ENCODE measurements around the gene MMP1.

The MMP1 gene

DNA sequence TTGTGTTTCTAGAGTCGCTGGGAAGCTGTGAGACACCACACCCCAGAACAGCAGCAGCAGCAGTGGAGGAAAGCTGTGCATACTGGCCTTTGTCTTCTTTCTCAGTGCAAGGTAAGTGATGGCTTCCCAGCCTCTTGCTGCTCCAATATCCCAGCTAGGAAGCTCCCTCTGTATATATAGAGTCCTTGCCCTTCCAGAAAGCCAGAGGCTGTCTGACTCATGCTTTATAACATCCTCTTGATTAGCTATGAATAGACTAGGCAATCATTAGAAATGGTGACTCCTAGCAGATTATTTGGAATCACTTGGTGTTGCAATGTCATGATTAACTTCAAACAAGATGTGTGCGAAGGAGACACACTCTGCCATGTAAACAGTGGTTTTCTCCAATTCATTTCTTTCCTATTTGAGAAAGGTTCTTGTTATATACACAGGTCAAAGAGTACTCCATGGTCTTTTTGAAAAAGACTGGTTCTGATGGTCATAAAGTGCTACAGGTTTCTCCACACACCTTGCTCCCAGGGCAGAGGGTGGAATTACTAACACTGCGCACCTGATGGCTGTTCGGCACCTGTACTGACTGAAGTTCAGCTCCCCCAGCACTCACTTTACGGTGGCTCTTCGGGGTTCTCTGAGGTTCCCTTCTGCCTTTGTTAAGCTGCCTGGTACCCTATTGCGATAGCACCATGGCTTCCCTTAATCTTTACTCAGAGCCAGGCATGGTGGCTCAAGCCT lies at the start of gene MMP1:
Gene MMP1, minus strand, starts transcription at position 149 of the 735 bp plus-strand sequence. Its CDS starts 68 bp downstream, at position 81.
- no peaks in the 10 kb centered on the region for H3K79me2 ChIP-seq
- H3K4me2 ChIP-seq (ENCODE audit: low read length): no peak within 1 kb of the TSS
- TF ChIP-seq, protein P1, sequence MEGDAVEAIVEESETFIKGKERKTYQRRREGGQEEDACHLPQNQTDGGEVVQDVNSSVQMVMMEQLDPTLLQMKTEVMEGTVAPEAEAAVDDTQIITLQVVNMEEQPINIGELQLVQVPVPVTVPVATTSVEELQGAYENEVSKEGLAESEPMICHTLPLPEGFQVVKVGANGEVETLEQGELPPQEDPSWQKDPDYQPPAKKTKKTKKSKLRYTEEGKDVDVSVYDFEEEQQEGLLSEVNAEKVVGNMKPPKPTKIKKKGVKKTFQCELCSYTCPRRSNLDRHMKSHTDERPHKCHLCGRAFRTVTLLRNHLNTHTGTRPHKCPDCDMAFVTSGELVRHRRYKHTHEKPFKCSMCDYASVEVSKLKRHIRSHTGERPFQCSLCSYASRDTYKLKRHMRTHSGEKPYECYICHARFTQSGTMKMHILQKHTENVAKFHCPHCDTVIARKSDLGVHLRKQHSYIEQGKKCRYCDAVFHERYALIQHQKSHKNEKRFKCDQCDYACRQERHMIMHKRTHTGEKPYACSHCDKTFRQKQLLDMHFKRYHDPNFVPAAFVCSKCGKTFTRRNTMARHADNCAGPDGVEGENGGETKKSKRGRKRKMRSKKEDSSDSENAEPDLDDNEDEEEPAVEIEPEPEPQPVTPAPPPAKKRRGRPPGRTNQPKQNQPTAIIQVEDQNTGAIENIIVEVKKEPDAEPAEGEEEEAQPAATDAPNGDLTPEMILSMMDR (IDR thresholded peaks at IDR 0.05): no peak
- no peaks in the 10 kb centered on the region for H3K4me1 ChIP-seq
- H2AFZ ChIP-seq: no peak within 1 kb of the TSS
- H3K27me3 ChIP-seq (ENCODE audit: control insufficient read depth, insufficient read depth, low read length): no peaks in the 10 kb centered on the region
- no peak within 1 kb of the TSS for H3K27ac ChIP-seq
- H3K4me3 ChIP-seq (ENCODE audit: low read depth, low read length): no peak within 1 kb of the TSS
- H3K9me3 ChIP-seq (ENCODE audit: control insufficient read depth, low read length): no peaks in the 10 kb centered on the region
- no peak within 1 kb of the TSS for H3K9ac ChIP-seq
- no peaks in the 10 kb centered on the region for H3K36me3 ChIP-seq (ENCODE audit: control insufficient read depth, insufficient read depth, low read length)

DNA sequence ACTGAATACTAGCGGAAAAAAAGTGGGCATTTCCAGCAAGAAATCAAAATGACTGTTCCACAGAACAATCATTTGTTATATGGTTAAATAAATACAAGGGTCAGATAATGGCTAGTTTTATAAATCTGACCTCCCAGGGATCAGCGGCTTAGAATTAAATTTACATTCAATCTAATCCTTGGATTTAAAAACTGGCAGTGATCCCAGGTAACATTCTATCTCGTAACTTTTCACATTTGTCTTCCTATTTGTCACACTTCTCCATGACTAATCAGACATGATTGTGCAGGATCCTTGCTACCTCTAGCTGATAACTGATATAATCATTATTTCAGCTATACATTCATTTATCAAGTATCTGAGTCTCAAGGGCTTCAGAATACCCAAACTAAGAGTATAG lies 48.3 kb upstream of the MMP1 start:
- H3K4me3 ChIP-seq (ENCODE audit: low read depth, low read length): no peak overlapping the region
- H3K4me1 ChIP-seq: no peaks in the 10 kb centered on the region
- no peak overlapping the region for H2AFZ ChIP-seq

DNA sequence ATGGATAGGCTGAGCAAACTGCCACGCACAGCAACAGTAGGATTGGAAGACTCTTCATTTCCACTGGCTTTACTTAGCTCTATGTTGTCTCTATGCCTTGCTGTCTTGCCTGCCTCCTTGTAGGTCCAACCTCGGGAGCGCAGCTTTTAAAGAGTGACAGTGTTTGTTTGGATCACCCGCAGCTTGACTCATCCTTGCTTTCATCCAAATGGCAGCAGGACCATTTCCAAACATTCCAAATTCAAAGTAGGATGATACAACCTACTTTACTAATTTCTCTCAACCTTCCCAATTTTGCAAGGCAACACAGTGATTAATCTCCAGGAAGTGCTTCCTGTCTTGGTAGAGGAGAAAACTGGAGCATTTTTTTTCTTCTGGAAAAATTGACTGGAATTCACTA lies 45.5 kb upstream of the MMP1 start, which contains the start of gene MMP3:
Gene MMP3, minus strand, starts transcription at position 121 of the 400 bp plus-strand sequence. Its CDS starts 63 bp downstream, at position 58.
- no peak within 1 kb of the TSS for H3K27ac ChIP-seq
- H3K36me3 ChIP-seq (ENCODE audit: control insufficient read depth, insufficient read depth, low read length): no peaks in the 10 kb centered on the region
- H3K79me2 ChIP-seq: no peaks in the 10 kb centered on the region
- H3K4me1 ChIP-seq: no peaks in the 10 kb centered on the region
- H3K4me2 ChIP-seq (ENCODE audit: low read length): no peak within 1 kb of the TSS
- TF ChIP-seq, protein P1 (IDR thresholded peaks at IDR 0.05): no peak
- no peak within 1 kb of the TSS for H2AFZ ChIP-seq
- no peaks in the 10 kb centered on the region for H3K9me3 ChIP-seq (ENCODE audit: control insufficient read depth, low read length)
- no peaks in the 10 kb centered on the region for H3K27me3 ChIP-seq (ENCODE audit: control insufficient read depth, insufficient read depth, low read length)
- H3K4me3 ChIP-seq (ENCODE audit: low read depth, low read length): no peak within 1 kb of the TSS
- H3K9ac ChIP-seq: no peak within 1 kb of the TSS

More for the DNA sequence above, 48.3 kb upstream of the MMP1 start:
- H3K27me3 ChIP-seq (ENCODE audit: control insufficient read depth, insufficient read depth, low read length): no peaks in the 10 kb centered on the region
- TF ChIP-seq, protein P1 (IDR thresholded peaks at IDR 0.05): no peak
- no peak overlapping the region for H3K9ac ChIP-seq
- H3K9me3 ChIP-seq (ENCODE audit: control insufficient read depth, low read length): no peaks in the 10 kb centered on the region
- H3K36me3 ChIP-seq (ENCODE audit: control insufficient read depth, insufficient read depth, low read length): no peaks in the 10 kb centered on the region
- no peak overlapping the region for H3K4me2 ChIP-seq (ENCODE audit: low read length)
- H3K27ac ChIP-seq: no peak overlapping the region
- no peaks in the 10 kb centered on the region for H3K79me2 ChIP-seq

DNA sequence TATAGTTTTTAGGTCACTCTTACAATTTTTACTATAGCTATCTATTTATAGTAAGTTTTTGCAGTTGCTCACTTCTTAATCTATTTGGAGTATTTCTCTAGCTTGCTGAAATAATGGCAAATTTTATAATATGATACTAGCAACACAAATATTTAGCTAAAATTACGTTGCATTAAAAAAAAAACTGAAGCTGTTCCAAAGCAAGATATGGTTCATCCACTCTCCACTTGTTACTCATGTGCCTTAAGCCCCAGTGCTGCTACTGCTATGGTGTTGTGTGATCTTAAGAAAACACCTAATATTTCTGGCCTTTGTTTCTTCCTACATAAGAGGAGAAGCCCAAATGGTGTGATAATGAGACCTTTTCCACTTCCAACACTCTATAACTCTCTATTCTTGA lies 45.0 kb upstream of the MMP1 start:
- Histone ChIP-seq H3K4me1 (no peaks in the 10 kb centered on the region), H3K4me3 (ENCODE audit: low read depth, low read length) (no peak overlapping the region), H3K4me2 (ENCODE audit: low read length) (no peak overlapping the region), H3K27me3 (ENCODE audit: control insufficient read depth, insufficient read depth, low read length) (no peaks in the 10 kb centered on the region), H3K9me3 (ENCODE audit: control insufficient read depth, low read length) (no peaks in the 10 kb centered on the region), H3K27ac (no peak overlapping the region), H3K9ac (no peak overlapping the region), H2AFZ (no peak overlapping the region), H3K79me2 (no peaks in the 10 kb centered on the region), H3K36me3 (ENCODE audit: control insufficient read depth, insufficient read depth, low read length) (no peaks in the 10 kb centered on the region)
- TF ChIP-seq, protein P1 (IDR thresholded peaks at IDR 0.05): no peak

DNA sequence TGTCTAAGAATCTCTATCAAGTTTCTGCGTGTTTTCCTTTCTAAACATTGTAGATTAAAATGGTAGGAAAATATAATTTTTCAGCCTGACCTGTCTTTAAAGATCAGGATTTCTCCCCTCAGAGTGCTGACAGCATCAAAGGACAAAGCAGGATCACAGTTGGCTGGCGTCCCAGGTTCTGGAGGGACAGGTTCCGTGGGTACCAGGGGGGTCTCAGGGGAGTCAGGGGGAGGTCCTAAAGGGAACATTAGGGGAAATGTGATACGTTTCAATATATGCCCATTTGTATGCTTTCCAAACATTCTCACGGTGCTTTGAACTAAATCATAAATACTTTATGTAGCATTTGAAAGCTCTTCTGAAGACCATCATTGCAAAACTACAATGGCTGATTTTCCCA lies 42.1 kb upstream of the MMP1 start:
- Histone ChIP-seq H3K79me2 (no peaks in the 10 kb centered on the region), H3K27me3 (ENCODE audit: control insufficient read depth, insufficient read depth, low read length) (no peaks in the 10 kb centered on the region), H3K4me3 (ENCODE audit: low read depth, low read length) (no peak overlapping the region), H3K36me3 (ENCODE audit: control insufficient read depth, insufficient read depth, low read length) (no peaks in the 10 kb centered on the region), H3K27ac (no peak overlapping the region), H3K4me1 (no peaks in the 10 kb centered on the region), H3K9me3 (ENCODE audit: control insufficient read depth, low read length) (no peaks in the 10 kb centered on the region), H3K4me2 (ENCODE audit: low read length) (no peak overlapping the region), H2AFZ (no peak overlapping the region), H3K9ac (no peak overlapping the region)
- TF ChIP-seq, protein P1 (IDR thresholded peaks at IDR 0.05): no peak

All from parathyroid adenoma (tissue), 2 donors.